Thyroid gland (tissue), 4 donors: ENCODE results near the gene ATXN7L2. TPM values are rescaled to one million over a fixed set of nuclear protein-coding genes. Genes with fewer than 3 reads are reported as not detected.
A peak's percentile ranks its signal among the peaks of the same experiment; 100 is the strongest.

Experiments used
- DNase-seq, 2 donors: peaks; one replicate each; pipeline ENCODE4 v3.0.0-alpha.2; 2019
- H3K27ac ChIP-seq, 3 donors: fragments of 200-600 bp; sonication (generic); 1 replicate in 2 of 3; 2 replicates in 1 of 3; pipeline ENCODE4 v1.5.1; 2016 to 2019; ENCODE audit warnings: mild to moderate bottlenecking in 1 of 3, moderate library complexity in 1 of 3
- H3K27me3 ChIP-seq: fragments of 200-600 bp; sonication (generic); one replicate; pipeline ENCODE4 v1.5.1; 2019
- H3K36me3 ChIP-seq, 2 donors: fragments of 200-600 bp; sonication (generic); one replicate each; pipeline ENCODE4 v1.5.1; 2016 to 2019
- H3K4me1 ChIP-seq, 2 donors: fragments of 200-600 bp; sonication (generic); one replicate each; pipeline ENCODE4 v1.5.1; 2017 to 2019
- H3K4me3 ChIP-seq, 3 donors: fragments of 200-600 bp; sonication (generic); replicated peaks in 1 of 3; 1 replicate in 2 of 3; 2 replicates in 1 of 3; pipeline ENCODE4 v1.5.1; 2016; ENCODE audit warnings: mild to moderate bottlenecking in 1 of 3
- H3K9me3 ChIP-seq: fragments of 200-600 bp; sonication (generic); one replicate; pipeline ENCODE4 v1.5.1; 2017
- CTCF ChIP-seq, 6 experiments: fragments of 200-600 bp in 3 of 6; fragments of 450-650 bp in 3 of 6; sonication (generic) in 3 of 6; IDR thresholded peaks; one replicate each; pipeline ENCODE4 v1.5.1; 2016 to 2019; ENCODE audit warnings: antibody characterized with exemption in 6 of 6, mild to moderate bottlenecking in 2 of 6, inconsistent platforms in 1 of 6, moderate library complexity in 1 of 6
- POLR2A ChIP-seq, 2 donors: fragments of 450-650 bp; IDR thresholded peaks; one replicate each; pipeline ENCODE4 v1.6.1; 2017; ENCODE audit warnings: antibody characterized with exemption in 2 of 2, mild to moderate bottlenecking in 2 of 2, moderate library complexity in 1 of 2
- WGBS, 2 donors: methylation state at CpG; one replicate each; pipeline ENCODE4 v1.1.5; 2017; 5-methylcytosine and 5-hydroxymethylcytosine counted together
- intact Hi-C: fragments of 100-400 bp; cut with DNase I; formaldehyde crosslinking; loops from one replicate; pipeline ENCODE4 v1.15.1; 2023
- total RNA-seq, 4 donors: library from RNA; depleted of rRNA; stranded (reverse); fragments of >200 nt; gene quantifications; one replicate each; pipeline ENCODE4 v1.2.3, GENCODE V29; 2016

The ATXN7L2 gene
- total RNA-seq, 4 donors from 2014 or later: 5.8 to 11.7 (median 8.4) TPM

GRCh38 chr1:109503935-109504334, 20.2 kb downstream of the ATXN7L2 start:
- H3K27me3 ChIP-seq: no peaks in the 10 kb centered on the region
- WGBS, 2 donors: 73 to 80% methylated on average over 5 of the region's 5 CpGs
- H3K36me3 ChIP-seq: peaks cover 3 to 5% of the 10 kb centered on the region in 2 donors
- TF ChIP-seq CTCF (IDR thresholded peaks at IDR 0.05) (no peak), POLR2A (IDR thresholded peaks at IDR 0.05) (no peak)
- intact Hi-C loops: no loop called here
- H3K4me3 ChIP-seq: no peak overlapping the region
- DNase-seq: no peak
- H3K4me1 ChIP-seq: peaks cover 4 to 15% of the 10 kb centered on the region in 2 donors
- no peaks in the 10 kb centered on the region for H3K9me3 ChIP-seq
- H3K27ac ChIP-seq: no peak overlapping the region

GRCh38 chr1:109504974-109505373, 21.3 kb downstream of the ATXN7L2 start:
- H3K27ac ChIP-seq: no peak overlapping the region
- no peaks in the 10 kb centered on the region for H3K9me3 ChIP-seq
- no peak for DNase-seq
- intact Hi-C loops: no loop called here
- no peak overlapping the region for H3K4me3 ChIP-seq
- peaks cover 6 to 11% of the 10 kb centered on the region in 2 donors for H3K4me1 ChIP-seq
- TF ChIP-seq POLR2A (IDR thresholded peaks at IDR 0.05) (no peak), CTCF (IDR thresholded peaks at IDR 0.05) (no peak)
- no peaks in the 10 kb centered on the region for H3K27me3 ChIP-seq
- 88 to 93% methylated on average over 1 of the region's 1 CpG for WGBS, 2 donors
- peaks cover 3 to 5% of the 10 kb centered on the region in 2 donors for H3K36me3 ChIP-seq

GRCh38 chr1:109508001-109508872, 24.5 kb downstream of the ATXN7L2 start:
- no peak for DNase-seq
- peaks cover 12 to 16% of the 10 kb centered on the region in 2 donors for H3K4me1 ChIP-seq
- no peaks in the 10 kb centered on the region for H3K9me3 ChIP-seq
- no peaks in the 10 kb centered on the region for H3K27me3 ChIP-seq
- H3K4me3 ChIP-seq: no peak overlapping the region
- H3K27ac ChIP-seq: no peak overlapping the region
- no peaks in the 10 kb centered on the region for H3K36me3 ChIP-seq
- TF ChIP-seq CTCF (IDR thresholded peaks at IDR 0.05) (no peak), POLR2A (IDR thresholded peaks at IDR 0.05) (no peak)
- 92 to 95% methylated on average over 20 to 25 of the region's 25 CpGs for WGBS, 2 donors
- intact Hi-C loops: no loop called here

GRCh38 chr1:109508873-109509175, 25.1 kb downstream of the ATXN7L2 start:
- Histone ChIP-seq H3K4me3 (peak overlapping the region in 2 of 3 donors; percentile 18 to 86), H3K36me3 (no peaks in the 10 kb centered on the region), H3K27ac (no peak overlapping the region), H3K27me3 (no peaks in the 10 kb centered on the region), H3K9me3 (no peaks in the 10 kb centered on the region), H3K4me1 (peaks cover 12 to 16% of the 10 kb centered on the region in 2 donors)
- intact Hi-C loops: no loop called here
- TF ChIP-seq POLR2A (IDR thresholded peaks at IDR 0.05): no peak
- TF ChIP-seq CTCF (IDR thresholded peaks at IDR 0.05): no peak
- DNase-seq: no peak
- 58 to 76% methylated on average over 7 of the region's 7 CpGs for WGBS, 2 donors
